ENCODE data around the gene ALG14.

The ALG14 gene

DNA sequence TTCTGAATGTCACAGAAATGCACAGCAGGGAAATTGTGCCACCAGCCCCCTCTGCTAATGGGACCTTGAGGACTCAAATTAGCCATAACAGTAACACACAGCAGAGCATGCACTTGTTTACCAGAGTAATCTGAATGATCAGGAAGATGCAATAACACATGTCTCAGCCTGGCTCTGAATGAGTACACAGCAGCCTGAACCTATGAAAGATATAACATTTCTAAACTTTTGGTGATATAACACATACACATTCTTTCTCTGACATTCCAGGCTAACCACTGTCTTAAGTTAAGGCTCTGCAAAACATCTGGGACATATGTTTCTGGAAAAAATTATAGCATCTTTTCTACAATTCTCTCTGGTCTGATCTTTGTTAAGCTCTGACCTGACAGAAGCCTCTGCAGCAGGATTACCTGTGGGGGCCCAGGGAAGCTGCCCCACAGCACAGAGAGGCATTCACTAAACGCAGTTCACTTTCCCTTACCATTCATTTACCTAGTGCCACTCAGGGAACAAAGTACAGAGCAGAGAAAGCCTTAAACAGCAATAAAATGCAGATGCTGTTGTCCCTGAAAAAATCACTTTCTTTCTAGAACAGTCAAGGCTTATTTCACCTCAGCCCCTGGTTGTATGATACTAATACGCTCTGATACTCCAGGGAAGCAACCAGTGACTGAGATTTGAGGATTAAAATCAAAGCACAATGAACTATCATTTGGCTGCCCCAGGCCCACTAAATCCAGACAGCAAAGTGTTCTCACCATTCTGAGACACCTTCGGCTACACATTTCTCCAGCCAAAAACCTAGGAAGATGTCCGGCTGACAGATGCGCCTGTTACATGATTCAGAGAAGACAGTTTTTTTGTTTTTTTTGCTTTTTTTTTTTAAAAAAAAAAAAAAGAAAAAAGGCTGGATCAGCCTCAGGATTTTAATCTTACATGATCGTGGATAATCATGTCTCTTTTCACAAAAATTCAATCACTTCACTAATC is 91.9 kb downstream of the ALG14 start:
- no peak for DNase-seq (ENCODE audit: low read depth in 2 of 2)

GRCh38 chr1:94979656-94980581 is 92.8 kb downstream of the ALG14 start:
- DNase-seq (ENCODE audit: low read depth in 2 of 2) = no peak

DNA sequence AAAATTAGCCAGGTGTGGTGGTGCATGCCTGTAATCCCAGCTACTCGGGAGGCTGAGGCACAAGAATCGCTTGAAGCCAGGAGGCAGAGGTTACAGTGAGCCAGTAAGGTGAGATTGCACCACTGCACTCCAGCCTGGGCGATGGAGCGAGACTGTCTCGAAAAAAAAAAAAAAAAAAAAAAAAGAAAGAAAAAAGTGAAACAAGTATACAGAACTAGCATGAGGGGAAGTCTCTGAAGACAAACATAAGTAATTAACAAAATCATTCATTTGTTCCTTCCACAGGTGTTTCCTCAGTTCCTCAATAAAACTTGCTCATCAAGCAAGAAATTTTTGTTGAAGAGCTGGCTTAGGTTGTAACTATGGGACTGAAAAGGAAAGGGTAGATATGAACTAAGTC is 93.6 kb downstream of the ALG14 start:
- no peak for DNase-seq (ENCODE audit: low read depth in 2 of 2)

GRCh38 chr1:94978401-94978800 is 94.3 kb downstream of the ALG14 start:
- no peak for DNase-seq (ENCODE audit: low read depth in 2 of 2)

GRCh38 chr1:94976971-94977548 is 95.7 kb downstream of the ALG14 start:
- no peak for DNase-seq (ENCODE audit: low read depth in 2 of 2)

GRCh38 chr1:94974824-94975223 is 97.9 kb downstream of the ALG14 start:
- no peak for DNase-seq (ENCODE audit: low read depth in 2 of 2)

GRCh38 chr1:94974241-94974640 is 98.5 kb downstream of the ALG14 start:
- DNase-seq (ENCODE audit: low read depth in 2 of 2) = no peak

DNA sequence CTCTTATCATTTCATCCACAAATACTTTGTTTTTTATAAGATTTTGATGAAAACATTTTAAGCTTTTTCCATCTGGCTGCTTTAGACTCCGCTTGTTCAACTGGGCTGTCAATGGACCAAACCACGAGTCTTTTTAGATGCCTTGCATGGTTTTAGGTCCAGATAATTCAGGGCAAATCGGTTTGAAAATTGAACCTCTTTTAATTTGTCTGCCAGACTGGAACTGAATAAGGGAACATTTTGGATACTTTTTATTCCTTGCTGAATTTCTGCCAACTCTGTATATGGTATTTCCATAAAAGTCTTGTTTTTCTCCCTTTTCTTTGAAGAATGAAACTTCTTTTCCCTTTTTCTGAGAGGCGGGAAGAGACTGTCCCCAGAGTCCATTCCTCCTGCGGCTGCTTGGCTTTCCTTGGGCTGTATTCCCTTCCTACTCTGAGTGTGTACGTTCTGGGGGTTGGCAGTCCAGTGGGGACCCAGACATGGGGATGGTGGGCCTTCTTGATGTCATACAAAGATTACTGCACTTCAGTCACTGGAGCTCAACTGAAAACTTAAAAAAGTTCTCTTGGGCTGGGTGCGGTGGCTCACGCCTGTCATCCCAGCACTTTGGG is 99.3 kb downstream of the ALG14 start:
- DNase-seq (ENCODE audit: low read depth in 2 of 2) = no peak

- no peak for DNase-seq (ENCODE audit: low read depth in 2 of 2)
These were observed 101.2 kb downstream of the ALG14 start for GRCh38 chr1:94971491-94971924.

GRCh38 chr1:94970783-94971182 is 102.0 kb downstream of the ALG14 start:
- no peak for DNase-seq (ENCODE audit: low read depth in 2 of 2)

GRCh38 chr1:94969137-94969536 is 103.6 kb downstream of the ALG14 start:
- DNase-seq (ENCODE audit: low read depth in 2 of 2) = no peak

DNA sequence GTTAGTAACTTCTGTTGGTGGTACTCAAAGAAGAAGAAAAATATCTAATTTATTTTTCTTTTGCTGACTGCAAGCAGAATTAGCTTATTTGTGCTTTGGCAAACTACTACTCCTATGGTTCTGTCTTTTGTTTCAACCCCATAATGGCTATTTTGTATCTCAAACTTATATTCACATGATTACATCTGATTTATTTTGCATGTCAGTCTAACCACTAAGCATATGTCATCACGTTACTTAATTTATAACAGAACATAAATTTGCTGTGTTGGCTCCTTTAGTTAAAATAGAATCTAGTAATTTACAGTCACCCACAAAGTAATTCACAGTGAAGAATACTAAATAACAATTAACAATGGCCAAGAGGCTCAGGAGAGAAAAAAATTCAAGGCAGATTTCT is 106.7 kb downstream of the ALG14 start:
- DNase-seq (ENCODE audit: low read depth in 2 of 2) = no peak

GRCh38 chr1:94963864-94964263 is 108.9 kb downstream of the ALG14 start:
- DNase-seq (ENCODE audit: low read depth in 2 of 2) = no peak

GRCh38 chr1:94962409-94963265 is 110.1 kb downstream of the ALG14 start:
- no peak for DNase-seq (ENCODE audit: low read depth in 2 of 2)

GRCh38 chr1:94961988-94962387 is 110.8 kb downstream of the ALG14 start:
- no peak for DNase-seq (ENCODE audit: low read depth in 2 of 2)

- no peak for DNase-seq (ENCODE audit: low read depth in 2 of 2)
These were observed 111.2 kb downstream of the ALG14 start for GRCh38 chr1:94961582-94961981.

- no peak for DNase-seq (ENCODE audit: low read depth in 2 of 2)
These were observed 114.7 kb downstream of the ALG14 start for GRCh38 chr1:94958081-94958480.

- DNase-seq (ENCODE audit: low read depth in 2 of 2) = no peak
These were observed 116.8 kb downstream of the ALG14 start for GRCh38 chr1:94955767-94956632.

Measured in stimulated activated CD4-positive, alpha-beta T cell treated with anti-CD3 and anti-CD28 coated beads, Interleukin-1b, Interleukin-23, amount 100 ng/mL, for 4 hours (primary cell).